NOMO-1 (cell line): ENCODE data around the gene CAB39.
A peak's percentile ranks its signal among the peaks of the same experiment; 100 is the strongest.

ENCODE experiments used
- DNase-seq, 2 experiments: peaks; one replicate each; lab custom pipeline; 2025; ENCODE audit not compliant: unreplicated experiment in 2 of 2; lab: John Stamatoyannopoulos, UW

CAB39 gene

DNA sequence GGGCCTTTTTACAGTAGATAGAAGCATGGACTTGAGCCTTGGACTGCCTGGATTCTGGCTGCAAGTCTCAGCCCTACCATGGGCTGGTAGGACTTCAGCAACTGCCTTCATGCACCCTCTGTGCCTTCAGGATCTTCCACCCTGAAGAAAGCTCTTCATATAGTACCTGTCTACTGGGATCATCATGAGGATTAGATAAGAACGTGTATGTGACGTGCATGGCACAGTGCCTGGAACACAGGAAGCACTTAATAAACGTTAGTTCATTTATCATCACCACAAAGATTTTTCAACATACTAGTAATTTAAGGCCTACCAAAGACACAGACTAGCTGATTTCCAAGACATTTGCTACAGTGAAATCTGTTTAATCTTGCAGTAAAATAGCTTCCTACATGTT, 98.9 kb downstream of the CAB39 start:
- DNase-seq, result no peak

DNA sequence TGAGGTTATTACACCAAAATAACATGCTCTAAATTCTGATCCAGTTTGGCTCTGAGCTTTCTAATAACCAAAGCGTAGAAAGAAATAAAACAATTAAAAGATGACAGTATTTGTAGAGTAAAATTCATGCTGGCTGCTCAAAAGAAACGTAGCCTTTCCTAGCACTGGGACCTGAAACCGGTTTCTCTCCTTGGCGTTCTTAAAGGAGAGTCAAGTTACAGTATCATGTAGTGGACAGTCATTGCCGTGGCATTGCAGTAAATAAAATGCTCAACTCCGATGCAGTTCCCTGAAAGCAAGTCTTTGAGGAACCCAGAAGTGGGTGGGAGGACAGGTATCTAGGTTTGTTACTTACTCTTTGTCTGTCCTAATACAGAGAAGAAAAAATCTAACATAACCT, 99.4 kb downstream of the CAB39 start:
- no peak for DNase-seq

DNA sequence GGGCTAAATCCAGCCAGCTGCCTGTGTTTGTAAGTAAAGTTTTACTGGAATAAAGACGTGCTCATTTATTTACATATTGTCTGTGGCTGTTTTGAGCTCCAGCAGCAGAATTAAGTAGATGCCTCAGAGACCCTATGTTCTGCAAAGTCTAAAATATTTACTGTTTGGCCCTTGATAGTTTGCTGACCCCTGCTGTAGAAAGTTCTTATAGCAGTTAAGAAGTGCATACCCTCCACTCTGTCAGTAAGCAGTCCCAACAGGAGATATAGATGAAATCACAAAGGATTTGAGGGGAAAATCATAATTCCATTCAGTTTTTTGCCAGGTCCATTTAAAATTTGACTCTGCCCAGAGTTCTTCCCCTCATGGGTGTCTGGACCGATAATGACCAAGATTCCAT, 102.0 kb downstream of the CAB39 start:
- DNase-seq, result no peak

DNA sequence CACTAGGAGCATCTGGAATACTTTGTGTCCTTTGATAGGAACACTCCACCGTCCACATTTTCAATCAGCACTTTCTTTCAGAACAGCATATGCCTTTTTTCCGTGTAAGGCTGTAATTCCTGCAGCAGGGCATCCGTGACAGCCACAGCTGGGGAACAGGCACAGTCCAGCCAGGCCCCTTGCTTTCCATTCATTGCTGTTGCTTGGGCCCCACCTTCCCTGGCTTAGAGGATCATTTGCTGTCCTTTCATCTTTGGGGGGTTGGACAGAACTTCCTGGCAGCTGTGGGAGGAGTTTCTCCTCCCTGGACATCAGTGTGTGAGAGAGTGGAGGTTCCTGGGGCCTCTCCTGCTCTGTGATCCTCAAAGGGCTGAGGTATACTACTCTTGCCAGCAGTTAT, 102.4 kb downstream of the CAB39 start:
- DNase-seq, result no peak

DNA sequence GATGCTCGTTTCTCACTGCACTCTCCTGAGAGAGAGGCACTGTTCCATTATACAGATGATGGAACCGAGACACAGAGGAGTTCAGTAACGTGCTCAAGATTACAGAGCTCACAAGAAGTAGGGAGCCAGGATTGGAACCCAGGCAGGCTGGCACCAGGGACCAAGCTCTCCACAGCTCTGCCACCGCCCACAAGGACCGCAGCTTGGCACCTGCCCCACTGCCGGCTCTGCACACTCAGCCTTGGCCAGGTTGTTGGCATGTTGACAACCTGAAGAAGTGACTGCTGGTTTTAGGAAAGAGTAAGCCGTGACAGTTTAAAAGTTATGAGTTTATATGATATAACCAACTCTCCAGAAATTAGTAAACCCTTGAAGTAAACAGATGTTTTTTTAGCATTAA, 104.1 kb downstream of the CAB39 start:
- no peak for DNase-seq

DNA sequence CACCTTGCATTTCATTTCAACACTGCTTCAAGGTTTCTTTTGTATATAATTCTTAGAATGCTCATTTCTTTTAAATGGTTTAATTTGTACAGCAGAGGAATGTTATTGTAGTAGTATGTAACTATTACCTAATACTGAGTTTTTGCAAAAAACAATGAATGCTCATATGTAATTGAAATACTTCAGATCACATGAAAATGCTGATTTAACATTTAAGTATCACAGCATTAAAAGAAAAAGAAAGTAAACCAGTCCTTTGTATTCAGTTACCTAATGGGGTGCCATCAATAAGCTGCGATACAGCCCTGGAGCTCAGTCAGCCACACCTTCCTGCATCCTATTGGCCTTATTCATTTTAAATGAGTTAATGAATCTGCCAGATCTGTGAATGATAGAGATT, 106.8 kb downstream of the CAB39 start:
- DNase-seq, result no peak

DNA sequence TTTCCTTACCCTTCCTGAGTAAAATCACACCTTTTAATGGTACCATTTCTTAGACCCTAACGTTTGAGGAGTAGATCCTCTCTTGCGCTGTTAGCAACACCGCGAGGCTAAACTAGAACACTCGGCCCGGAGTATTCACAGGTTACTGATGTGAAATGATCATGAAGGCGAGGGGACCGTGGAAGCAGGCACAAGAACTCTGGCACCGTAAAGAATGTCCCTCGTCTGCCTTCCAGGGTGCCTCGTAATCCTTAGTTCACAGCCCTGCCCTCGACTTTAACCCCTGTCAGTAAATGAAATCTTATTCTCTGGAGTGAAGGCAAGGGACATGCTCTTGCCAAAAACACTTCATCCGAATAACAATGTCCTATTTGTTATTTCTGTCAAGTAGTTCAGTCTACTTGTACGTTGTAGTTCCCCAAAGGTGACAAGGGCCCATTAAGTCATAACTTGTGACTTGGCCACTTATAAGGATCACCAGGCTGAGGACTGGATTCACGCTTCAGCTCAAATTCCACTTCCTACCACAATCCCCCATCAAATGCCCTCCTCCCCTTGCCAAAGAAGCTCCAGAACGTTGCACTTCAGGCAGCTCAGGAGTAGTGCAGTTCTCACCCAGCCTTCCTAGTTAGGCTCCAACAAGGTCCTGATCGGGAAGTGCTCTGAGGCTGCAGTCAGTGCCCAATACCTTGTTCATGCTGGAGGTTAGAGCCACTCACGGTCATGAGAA, 108.8 kb downstream of the CAB39 start:
- DNase-seq, result no peak

DNA sequence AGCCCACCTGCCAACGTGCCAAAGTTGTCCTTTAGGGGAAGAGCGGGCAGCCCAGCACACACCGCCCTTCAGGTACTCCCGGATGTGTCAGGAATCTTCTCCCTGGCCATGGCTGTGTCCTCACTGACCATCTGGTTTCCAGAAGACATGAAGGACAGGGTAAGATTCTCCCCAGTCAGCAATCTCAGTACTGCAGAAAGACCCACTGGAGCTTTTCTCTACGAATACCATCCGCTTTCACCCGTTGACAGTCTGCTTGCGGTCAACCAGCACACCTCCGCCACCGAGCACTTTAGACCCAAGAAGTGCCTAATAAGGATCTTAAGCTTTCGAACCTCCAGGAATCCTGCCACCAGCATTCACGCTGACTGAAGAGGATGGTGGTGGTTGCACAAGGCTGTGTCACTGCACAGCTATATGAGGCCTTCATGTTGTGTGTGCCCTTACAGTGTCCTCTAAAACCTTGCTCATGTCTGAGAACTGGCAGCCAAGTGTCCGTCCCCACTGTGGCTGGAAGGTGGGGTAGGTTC, 109.4 kb downstream of the CAB39 start:
- DNase-seq, result no peak

DNA sequence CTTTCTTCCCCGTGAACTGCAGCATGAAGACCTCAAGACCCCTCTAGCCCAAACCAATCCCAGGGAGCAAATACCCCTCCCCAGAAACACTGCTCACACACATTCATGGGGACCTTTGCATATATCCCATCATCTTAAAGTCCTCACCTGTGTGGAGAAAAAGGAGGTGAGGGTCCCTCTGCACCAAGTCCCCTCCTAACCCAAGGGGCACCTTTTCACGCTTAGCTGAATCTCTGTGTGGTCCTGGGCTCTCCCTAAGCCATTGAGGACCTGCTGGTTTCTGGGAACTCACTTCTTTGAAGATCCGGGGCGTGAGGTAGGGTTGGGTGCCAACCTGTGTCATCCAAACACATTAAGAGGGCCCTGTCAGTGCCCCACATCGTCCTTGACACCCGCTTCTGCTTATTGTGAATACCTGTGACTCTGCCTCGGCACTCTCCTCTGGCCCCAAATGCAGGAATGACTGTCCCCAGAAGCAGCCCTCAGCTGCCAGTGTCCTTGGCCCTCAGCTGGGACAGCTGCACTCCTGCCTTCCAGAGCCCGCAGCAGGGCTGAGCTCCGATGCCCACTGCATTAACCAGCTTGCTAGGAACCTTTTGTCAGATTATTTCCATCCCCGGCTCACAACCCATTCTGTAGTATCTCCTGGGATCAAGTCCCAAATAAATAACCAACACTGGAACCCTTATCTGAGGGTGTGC, 110.8 kb downstream of the CAB39 start:
- no peak for DNase-seq

DNA sequence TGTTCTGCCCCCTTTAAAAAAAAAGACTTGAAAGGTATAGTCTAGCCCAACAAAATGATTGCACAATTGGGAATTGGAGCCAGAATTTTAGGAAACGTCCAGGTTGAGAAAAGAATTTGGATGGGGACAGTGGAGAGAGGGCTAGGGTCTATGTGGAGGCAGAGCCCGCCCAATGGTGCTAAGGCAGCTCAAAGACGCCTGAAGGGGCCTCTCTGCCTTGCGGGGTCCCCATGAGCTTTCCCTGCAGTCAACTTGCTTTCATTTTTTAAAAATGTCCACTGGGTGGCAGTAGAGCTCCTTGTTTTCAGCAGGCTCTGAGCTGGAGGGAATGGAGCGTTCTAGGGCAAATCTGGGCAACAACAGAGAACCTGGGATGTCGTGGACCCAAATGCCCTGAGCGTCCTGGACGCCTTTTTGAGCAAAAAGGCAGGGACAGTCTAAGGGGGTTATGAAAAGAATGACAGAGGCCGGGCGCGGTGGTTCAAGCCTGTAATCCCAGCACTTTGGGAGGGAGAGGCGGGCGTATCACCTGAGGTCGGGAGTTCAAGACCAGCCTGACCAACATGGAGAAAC, 111.8 kb downstream of the CAB39 start:
- DNase-seq, result peak; percentile 57 to 73

DNA sequence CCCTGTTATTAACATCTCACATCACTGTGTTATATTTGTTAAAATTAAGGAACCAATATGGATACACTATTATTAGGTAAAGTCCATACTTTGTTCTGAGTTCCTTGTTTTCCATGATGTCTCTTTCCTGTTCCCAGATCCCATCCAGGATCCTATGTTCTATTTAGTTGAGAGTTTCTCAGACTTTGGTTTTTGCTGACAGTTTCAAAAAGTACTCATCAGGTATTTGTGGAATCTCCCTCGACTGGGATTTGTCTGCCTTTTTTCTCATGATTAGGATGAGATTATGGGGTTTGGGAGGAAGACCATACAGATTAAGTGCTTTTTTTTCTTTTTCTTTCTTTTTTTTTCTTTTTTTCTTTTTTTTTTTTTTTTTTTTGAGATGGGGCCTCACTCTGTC, 112.7 kb downstream of the CAB39 start:
- DNase-seq, result no peak

DNA sequence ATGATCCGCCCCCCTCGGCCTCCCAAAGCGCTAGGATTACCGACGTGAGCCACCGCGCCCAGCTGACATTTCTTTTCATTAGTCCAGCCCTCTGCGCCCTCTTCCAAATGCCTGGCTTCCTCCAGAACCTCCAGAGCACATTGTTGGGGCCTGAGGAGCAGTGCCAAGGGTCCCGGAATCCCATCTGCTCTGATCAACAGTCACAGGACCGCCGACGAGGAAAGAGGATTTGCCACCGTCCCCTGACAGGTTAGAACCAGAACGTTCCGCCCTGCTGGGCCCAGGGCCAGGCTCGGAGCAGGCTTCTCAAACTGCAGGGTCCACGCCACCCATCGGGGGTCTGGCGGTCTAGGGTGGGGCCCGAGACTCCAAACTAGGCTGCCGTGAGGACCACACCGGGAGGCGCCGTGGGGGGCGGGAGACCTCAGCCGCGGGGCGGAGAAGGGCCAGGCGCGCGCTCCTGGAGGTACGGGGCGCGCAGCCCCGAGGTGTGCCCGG, 115.2 kb downstream of the CAB39 start:
- no peak for DNase-seq

DNA sequence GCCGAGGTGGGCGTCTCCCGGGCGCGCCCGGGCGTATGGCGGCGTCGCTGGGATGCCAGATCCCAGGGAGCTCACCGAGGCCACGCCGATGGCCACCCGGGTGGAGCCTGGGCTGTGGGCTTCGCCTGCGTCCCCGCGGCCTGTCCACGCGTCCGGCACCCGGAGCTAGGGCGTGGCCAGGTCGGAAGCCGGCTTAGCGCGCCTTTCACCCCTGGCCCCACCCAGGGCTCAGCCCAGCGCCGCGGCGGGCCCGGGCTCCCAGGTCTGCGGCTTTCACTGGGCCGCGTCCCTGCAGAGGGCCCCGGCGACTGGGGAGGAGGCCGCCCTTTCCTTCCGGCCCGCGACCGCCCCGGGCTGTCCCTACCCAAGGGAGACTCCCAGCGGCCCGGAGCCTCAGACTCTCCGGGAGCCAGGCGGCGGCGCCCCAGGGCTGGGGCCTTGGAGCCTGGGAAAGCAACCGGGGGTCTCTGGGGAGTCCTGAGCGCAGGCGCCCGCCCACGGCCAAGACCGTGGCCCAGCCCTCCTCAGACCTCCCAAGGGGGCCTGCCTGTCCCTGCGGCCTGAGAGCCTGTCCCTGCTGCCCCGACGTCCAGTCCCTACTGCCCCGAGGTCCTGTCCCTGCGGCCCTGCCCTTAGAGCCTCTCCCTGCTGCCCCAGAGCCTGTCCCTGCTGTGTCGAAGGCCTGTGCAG, 115.8 kb downstream of the CAB39 start:
- DNase-seq, result no peak

DNA sequence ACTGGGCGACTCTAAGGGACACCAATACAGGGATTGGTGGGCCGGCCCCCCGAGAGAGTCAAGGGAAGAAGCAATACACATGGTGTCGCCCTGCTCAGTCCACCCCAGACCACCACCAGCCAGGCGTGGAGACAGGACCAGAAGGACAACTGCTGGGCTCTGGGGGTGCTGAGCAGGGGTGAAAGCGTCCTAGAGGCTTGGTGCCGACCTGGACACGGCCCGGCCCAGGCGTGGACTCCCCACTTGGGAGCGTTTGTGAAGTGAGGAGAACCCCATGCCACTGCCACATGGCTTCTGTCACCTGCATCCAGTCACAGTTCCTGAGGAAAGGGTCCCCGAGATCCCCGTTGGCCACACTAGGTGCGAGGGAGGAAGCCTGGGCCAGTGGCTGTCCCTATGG, 116.7 kb downstream of the CAB39 start:
- DNase-seq, result no peak

DNA sequence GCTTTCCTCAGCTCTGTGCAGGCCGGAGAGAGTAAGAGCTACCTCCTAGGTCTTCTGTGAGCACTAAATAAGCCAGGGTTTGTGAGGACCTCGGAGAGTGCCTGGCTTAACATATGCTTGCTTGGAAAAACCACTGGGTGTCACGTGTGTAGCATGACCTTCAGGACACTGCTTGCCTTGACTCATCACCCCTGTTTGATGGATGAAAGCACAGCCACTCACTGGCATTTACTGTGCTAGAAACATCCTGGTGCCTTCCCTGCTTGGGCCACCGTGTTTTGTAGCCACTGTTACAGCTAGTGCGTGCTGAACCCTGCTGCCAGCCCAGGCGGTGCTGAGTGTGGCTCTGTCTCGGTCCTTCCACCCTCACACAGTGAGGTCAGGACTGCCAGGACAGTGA, 117.3 kb downstream of the CAB39 start:
- no peak for DNase-seq

DNA sequence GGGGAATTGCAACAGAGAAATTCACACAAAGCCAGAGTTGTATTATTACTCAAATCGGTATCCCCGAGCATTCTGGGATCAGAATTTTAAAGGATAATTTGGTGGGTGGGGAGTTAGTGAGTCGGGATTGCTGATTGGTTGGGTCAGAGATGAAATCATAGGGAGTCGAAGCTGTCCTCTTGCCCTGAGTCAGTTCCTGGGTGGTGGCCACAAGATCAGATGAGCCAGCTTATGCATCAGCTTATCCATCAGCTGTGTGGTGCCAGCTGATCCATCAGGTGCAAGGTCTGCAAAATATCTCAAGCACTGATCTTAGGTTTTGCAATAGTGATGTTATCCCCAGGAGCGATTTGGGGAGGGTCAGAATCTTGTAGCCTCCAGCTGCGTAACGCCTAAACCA, 117.8 kb downstream of the CAB39 start:
- DNase-seq, result no peak

DNA sequence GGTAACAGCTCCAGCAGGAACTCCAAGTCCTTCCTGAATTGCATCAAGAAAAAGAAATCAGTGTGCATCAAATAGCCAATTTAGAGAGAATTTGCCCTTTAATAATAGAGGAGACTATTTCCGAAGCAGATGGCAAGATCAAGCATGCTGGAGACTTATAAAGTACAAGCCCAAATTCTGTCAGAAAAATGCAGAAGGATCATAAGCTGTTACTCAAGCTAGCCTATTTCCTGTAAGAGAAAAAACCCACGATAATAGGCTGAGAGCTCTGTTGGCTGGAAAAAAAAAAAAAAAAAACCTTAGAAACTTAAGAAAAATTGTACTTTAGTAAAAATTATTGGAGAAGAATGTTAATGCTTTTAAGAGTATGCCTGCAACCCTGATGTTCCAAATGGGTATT, 127.7 kb downstream of the CAB39 start:
- peak; percentile 10 to 53 for DNase-seq

DNA sequence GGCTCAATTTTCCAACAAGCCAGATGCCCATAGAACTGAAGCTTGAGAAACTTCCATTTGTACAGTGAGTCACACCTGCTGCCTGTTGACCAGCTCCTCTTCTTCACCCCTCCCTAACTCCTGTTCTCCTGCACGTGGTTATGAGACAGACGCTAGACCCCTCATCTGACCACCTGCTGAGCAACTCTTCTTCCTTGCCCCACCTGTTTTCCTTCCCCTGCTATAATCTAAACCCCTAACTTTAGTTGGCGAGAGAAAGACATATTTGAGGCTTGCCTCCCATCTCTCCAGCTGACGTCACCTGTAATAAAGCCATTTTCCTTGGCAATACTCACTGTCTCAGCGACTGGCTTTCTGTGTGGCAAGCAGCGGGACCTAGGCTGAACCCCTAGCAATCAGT, 129.8 kb downstream of the CAB39 start:
- no peak for DNase-seq

DNA sequence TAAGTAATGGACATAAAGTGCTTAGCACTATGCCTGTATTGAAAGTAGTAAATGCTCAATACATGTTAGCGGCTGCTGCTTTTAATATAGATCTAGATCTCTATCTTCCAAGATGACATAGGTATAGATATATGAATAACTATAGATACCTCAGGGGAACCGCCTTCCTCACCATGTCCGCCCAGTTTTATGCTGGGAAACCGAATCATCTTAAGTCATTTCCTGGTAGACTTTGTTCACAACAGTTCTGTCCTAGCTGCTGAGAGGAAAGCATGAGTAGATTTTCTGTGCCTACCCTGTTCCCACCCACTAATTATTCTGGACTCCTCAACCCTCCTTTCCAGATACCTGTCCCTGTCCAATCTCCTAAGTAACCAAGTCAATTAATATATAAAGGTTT, 130.5 kb downstream of the CAB39 start:
- DNase-seq, result no peak

DNA sequence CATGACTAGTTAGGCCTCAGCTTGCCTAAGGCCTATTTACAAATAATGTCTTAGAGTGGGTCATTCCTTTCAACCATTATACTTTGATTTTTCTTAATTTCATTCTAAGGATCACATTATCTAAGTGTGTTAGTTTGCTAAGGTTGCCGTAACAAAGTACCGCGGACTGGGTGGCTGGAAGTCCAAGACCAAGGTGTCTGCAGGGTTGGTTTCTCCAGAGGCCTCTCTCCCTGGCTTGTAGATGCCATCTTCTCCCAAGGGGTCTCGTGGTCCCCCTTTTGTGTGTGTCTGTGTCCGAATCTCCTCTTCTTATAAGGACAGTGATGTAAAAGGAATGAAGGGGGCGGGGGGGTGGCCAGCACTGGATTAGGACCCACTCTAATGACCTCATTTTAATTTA, 133.7 kb downstream of the CAB39 start:
- DNase-seq, result no peak

DNA sequence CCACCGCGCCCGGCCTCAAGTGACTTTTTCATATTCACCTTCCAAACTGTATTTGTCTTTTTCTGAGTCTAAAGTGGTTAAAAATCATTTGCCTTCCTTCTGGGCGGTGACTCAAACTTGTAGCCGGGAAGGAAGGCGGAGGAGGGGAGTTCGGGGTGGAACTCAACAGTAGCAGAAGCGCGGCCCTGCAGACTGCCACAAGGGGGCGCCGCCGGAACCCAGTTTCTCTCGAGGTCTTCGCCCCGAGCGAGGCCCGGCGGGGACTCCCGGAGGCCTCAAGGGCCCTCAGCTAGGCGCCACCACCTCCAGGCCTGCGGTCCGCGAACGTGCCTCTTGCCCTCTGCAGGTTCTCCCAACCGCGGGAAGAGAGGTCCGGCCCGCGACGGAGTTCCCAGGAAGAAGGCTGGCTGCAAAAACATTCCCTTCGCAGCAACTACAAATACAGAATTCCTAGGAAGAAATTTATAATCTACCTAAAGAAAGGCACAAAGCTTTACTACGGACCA, 135.3 kb downstream of the CAB39 start:
- DNase-seq, result peak; percentile 51 to 59
